ENCODE measurements around the gene RAD51B. TPM values are rescaled to one million over a fixed set of nuclear protein-coding genes. Genes with fewer than 3 reads are reported as not detected.
A peak's percentile ranks its signal among the peaks of the same experiment; 100 is the strongest.

RAD51B gene
- total RNA-seq, 1 experiment from 2014 or later = 8.5 TPM

- BruUV-seq (replicated peaks) = no TSS peak
- ATAC-seq = peak; percentile 89
- H3K9me3 ChIP-seq (ENCODE audit: control insufficient read depth, insufficient read depth, low read depth, low read length) = no peaks in the 10 kb centered on the region
- no peaks in the 10 kb centered on the region for H3K36me3 ChIP-seq (ENCODE audit: control insufficient read depth, insufficient read depth, low read length)
- TF ChIP-seq, protein P1, sequence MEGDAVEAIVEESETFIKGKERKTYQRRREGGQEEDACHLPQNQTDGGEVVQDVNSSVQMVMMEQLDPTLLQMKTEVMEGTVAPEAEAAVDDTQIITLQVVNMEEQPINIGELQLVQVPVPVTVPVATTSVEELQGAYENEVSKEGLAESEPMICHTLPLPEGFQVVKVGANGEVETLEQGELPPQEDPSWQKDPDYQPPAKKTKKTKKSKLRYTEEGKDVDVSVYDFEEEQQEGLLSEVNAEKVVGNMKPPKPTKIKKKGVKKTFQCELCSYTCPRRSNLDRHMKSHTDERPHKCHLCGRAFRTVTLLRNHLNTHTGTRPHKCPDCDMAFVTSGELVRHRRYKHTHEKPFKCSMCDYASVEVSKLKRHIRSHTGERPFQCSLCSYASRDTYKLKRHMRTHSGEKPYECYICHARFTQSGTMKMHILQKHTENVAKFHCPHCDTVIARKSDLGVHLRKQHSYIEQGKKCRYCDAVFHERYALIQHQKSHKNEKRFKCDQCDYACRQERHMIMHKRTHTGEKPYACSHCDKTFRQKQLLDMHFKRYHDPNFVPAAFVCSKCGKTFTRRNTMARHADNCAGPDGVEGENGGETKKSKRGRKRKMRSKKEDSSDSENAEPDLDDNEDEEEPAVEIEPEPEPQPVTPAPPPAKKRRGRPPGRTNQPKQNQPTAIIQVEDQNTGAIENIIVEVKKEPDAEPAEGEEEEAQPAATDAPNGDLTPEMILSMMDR (IDR thresholded peaks at IDR 0.05) = no peak
- TF ChIP-seq REST (IDR thresholded peaks at IDR 0.05; ENCODE audit: insufficient read depth in 1 of 2, low read depth in 2 of 2, low read length in 1 of 2) = no peak
- TF ChIP-seq POLR2AphosphoS5 (IDR thresholded peaks at IDR 0.05; ENCODE audit: low read depth, low read length) = peak; percentile 61; the same call in 1 of the 2 replicates
- TF ChIP-seq SIN3A (IDR thresholded peaks at IDR 0.05; ENCODE audit: borderline replicate concordance, insufficient read depth, low read depth, low read length) = no peak
- TF ChIP-seq TCF7L2 (IDR thresholded peaks at IDR 0.05; ENCODE audit: low read depth, low read length) = peak; percentile 94
- DNase-seq (ENCODE audit: low read depth, low spot score) = no peak
- no peak overlapping the region for H3K4me3 ChIP-seq (ENCODE audit: low read depth in 2 of 2, low read length in 2 of 2)
- ChIA-PET POLR2A (no interaction called here), CTCF (no interaction called here)
- intact Hi-C loops (cut with micrococcal nuclease; ENCODE audit: unreplicated experiment) (loop anchor here (10.0 kb wide), 1 partner anchor 204 kb away; no protein-coding TSS in a partner anchor), in situ Hi-C loops (cut with HindIII; ENCODE audit: low pct_unique_long_range_greater_than_20kb, low sequenced_read_pairs) (no loop called here)
- peaks cover 19% of the 10 kb centered on the region for H3K4me1 ChIP-seq (ENCODE audit: control insufficient read depth, insufficient read depth, low read length)
- H3K27me3 ChIP-seq (ENCODE audit: control insufficient read depth, insufficient read depth, low read length) = no peaks in the 10 kb centered on the region
- peak overlapping the region; percentile 89 for H3K27ac ChIP-seq (ENCODE audit: low read length)
Observed at GRCh38 chr14:68458840-68459469, 639.4 kb downstream of the RAD51B start.

GRCh38 chr14:68459480-68460136 lies 640.0 kb downstream of the RAD51B start:
- TF ChIP-seq, protein P1 (IDR thresholded peaks at IDR 0.05) = no peak
- TF ChIP-seq TCF7L2 (IDR thresholded peaks at IDR 0.05; ENCODE audit: low read depth, low read length) (peak; percentile 62; the same call in 1 of the 2 replicates), SIN3A (IDR thresholded peaks at IDR 0.05; ENCODE audit: borderline replicate concordance, insufficient read depth, low read depth, low read length) (no peak), REST (IDR thresholded peaks at IDR 0.05; ENCODE audit: insufficient read depth in 1 of 2, low read depth in 2 of 2, low read length in 1 of 2) (no peak), POLR2AphosphoS5 (IDR thresholded peaks at IDR 0.05; ENCODE audit: low read depth, low read length) (no peak)
- POLR2A ChIA-PET = no interaction called here
- no peak overlapping the region for H3K4me3 ChIP-seq (ENCODE audit: low read depth in 2 of 2, low read length in 2 of 2)
- CTCF ChIA-PET = no interaction called here
- ATAC-seq (peak; percentile 29; the same call in 1 of the 2 replicates), DNase-seq (ENCODE audit: low read depth, low spot score) (no peak)
- in situ Hi-C loops (cut with HindIII; ENCODE audit: low pct_unique_long_range_greater_than_20kb, low sequenced_read_pairs) = no loop called here
- no peaks in the 10 kb centered on the region for H3K36me3 ChIP-seq (ENCODE audit: control insufficient read depth, insufficient read depth, low read length)
- no peaks in the 10 kb centered on the region for H3K27me3 ChIP-seq (ENCODE audit: control insufficient read depth, insufficient read depth, low read length)
- no peaks in the 10 kb centered on the region for H3K9me3 ChIP-seq (ENCODE audit: control insufficient read depth, insufficient read depth, low read depth, low read length)
- intact Hi-C loops (cut with micrococcal nuclease; ENCODE audit: unreplicated experiment) = loop anchor here (10.0 kb wide), 1 partner anchor 205 kb away; no protein-coding TSS in a partner anchor
- H3K27ac ChIP-seq (ENCODE audit: low read length) = peak overlapping the region; percentile 89
- no TSS peak for BruUV-seq (replicated peaks)
- peaks cover 19% of the 10 kb centered on the region for H3K4me1 ChIP-seq (ENCODE audit: control insufficient read depth, insufficient read depth, low read length)
